MM.1S (cell line): Measurements from ENCODE around the gene TNXB.
"Not testable (repeated sequence)": the region's sequence is repeated elsewhere in the genome, so short reads cannot be mapped to it uniquely, and the experiment has no call there.

ENCODE experiments used
- DNase-seq: peaks from one replicate; pipeline ENCODE4 v3.0.0-alpha.2; 2015
- H2AFZ ChIP-seq: fragments of 300-600 bp; sonication (generic); 2 replicates; pipeline ENCODE4 v1.6.0; 2016; ENCODE audit warnings: antibody characterized with exemption, low read length
- H3F3A ChIP-seq: fragments of 300-600 bp; sonication (generic); 2 replicates; pipeline ENCODE4 v1.6.1; 2016; ENCODE audit warnings: mild to moderate bottlenecking, antibody characterized with exemption, low read length, moderate library complexity, mixed read lengths; ENCODE audit not compliant: insufficient read depth
- H3K27ac ChIP-seq: fragments of 300-600 bp; sonication (generic); 2 replicates; pipeline ENCODE4 v1.5.1; 2016; ENCODE audit warnings: mild to moderate bottlenecking, low read length
- H3K27me3 ChIP-seq: fragments of 300-600 bp; sonication (generic); replicated peaks from 2 replicates; pipeline ENCODE4 v1.6.0; 2016; ENCODE audit warnings: low read length; ENCODE audit not compliant: insufficient read depth
- H3K36me3 ChIP-seq: fragments of 300-600 bp; sonication (generic); replicated peaks from 2 replicates; pipeline ENCODE4 v1.6.1; 2016; ENCODE audit warnings: mild to moderate bottlenecking, low read length, mixed read lengths; ENCODE audit not compliant: insufficient read depth
- H3K4me1 ChIP-seq: fragments of 300-600 bp; sonication (generic); 2 replicates; pipeline ENCODE4 v1.6.1; 2016; ENCODE audit warnings: low read length, mixed read lengths
- H3K4me2 ChIP-seq: fragments of 300-600 bp; sonication (generic); 2 replicates; pipeline ENCODE4 v1.6.0; 2016; ENCODE audit warnings: low read depth, low read length
- H3K4me3 ChIP-seq: fragments of 300-600 bp; sonication (generic); 2 replicates; pipeline ENCODE4 v1.5.1; 2016; ENCODE audit warnings: low read length, mixed read lengths
- H3K79me2 ChIP-seq: fragments of 300-600 bp; sonication (generic); 2 replicates; pipeline ENCODE4 v1.6.1; 2016; ENCODE audit warnings: mixed run types, low read length, mixed read lengths
- H3K9ac ChIP-seq: fragments of 300-600 bp; sonication (generic); 2 replicates; pipeline ENCODE4 v1.6.1; 2016; ENCODE audit warnings: low read length, mixed read lengths
- H3K9me2 ChIP-seq: fragments of 300-600 bp; sonication (generic); replicated peaks from 2 replicates; pipeline ENCODE4 v1.6.1; 2016; ENCODE audit warnings: mild to moderate bottlenecking, low read length, mixed read lengths; ENCODE audit not compliant: insufficient read depth
- H3K9me3 ChIP-seq: fragments of 300-600 bp; sonication (generic); replicated peaks from 2 replicates; pipeline ENCODE4 v1.6.1; 2016; ENCODE audit warnings: mild to moderate bottlenecking, low read length, mixed read lengths; ENCODE audit not compliant: insufficient read depth
- H4K20me1 ChIP-seq: fragments of 300-600 bp; sonication (generic); 2 replicates; pipeline ENCODE4 v1.6.1; 2016; ENCODE audit warnings: mild to moderate bottlenecking, low read length, moderate library complexity, mixed read lengths; ENCODE audit not compliant: insufficient read depth
- EZH2 ChIP-seq: fragments of 300-600 bp; sonication (generic); optimal IDR thresholded peaks from 2 replicates; pipeline ENCODE3; 2017; ENCODE audit warnings: low read depth, mild to moderate bottlenecking, antibody characterized with exemption, low read length, mixed read lengths
- EZH2phosphoT487 ChIP-seq: fragments of 300-600 bp; sonication (generic); IDR thresholded peaks from 2 replicates; pipeline ENCODE4 v1.6.1; 2018; ENCODE audit warnings: antibody characterized with exemption, low read length
- TF ChIP-seq, protein P1 (sequence below): fragments of 300-600 bp; sonication (generic); IDR thresholded peaks from 2 replicates; pipeline ENCODE4 v1.5.1; 2016; ENCODE audit warnings: antibody characterized with exemption, low read length, mixed read lengths

The TNXB gene

GRCh38 chr6:32146687-32147086, 37.5 kb upstream of the TNXB start:
- Histone ChIP-seq H3K79me2 (no peaks in the 10 kb centered on the region), H3K4me3 (no peak overlapping the region), H3K27ac (no peak overlapping the region), H3K36me3 (no peaks in the 10 kb centered on the region), H2AFZ (no peak overlapping the region), H3F3A (no peaks in the 10 kb centered on the region), H3K9me3 (no peaks in the 10 kb centered on the region), H3K9ac (no peak overlapping the region), H4K20me1 (no peaks in the 10 kb centered on the region), H3K4me2 (no peak overlapping the region), H3K27me3 (peaks cover 76% of the 10 kb centered on the region), H3K9me2 (no peaks in the 10 kb centered on the region), H3K4me1 (no peaks in the 10 kb centered on the region)
- no peak for DNase-seq
- TF ChIP-seq EZH2phosphoT487 = no peak
- no peak for TF ChIP-seq EZH2
- TF ChIP-seq, protein P1, sequence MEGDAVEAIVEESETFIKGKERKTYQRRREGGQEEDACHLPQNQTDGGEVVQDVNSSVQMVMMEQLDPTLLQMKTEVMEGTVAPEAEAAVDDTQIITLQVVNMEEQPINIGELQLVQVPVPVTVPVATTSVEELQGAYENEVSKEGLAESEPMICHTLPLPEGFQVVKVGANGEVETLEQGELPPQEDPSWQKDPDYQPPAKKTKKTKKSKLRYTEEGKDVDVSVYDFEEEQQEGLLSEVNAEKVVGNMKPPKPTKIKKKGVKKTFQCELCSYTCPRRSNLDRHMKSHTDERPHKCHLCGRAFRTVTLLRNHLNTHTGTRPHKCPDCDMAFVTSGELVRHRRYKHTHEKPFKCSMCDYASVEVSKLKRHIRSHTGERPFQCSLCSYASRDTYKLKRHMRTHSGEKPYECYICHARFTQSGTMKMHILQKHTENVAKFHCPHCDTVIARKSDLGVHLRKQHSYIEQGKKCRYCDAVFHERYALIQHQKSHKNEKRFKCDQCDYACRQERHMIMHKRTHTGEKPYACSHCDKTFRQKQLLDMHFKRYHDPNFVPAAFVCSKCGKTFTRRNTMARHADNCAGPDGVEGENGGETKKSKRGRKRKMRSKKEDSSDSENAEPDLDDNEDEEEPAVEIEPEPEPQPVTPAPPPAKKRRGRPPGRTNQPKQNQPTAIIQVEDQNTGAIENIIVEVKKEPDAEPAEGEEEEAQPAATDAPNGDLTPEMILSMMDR = no peak

- H4K20me1 ChIP-seq = no peaks in the 10 kb centered on the region
- no peaks in the 10 kb centered on the region for H3F3A ChIP-seq
- H3K4me2 ChIP-seq = no peak overlapping the region
- H3K9me2 ChIP-seq = no peaks in the 10 kb centered on the region
- no peak overlapping the region for H2AFZ ChIP-seq
- peaks cover 74% of the 10 kb centered on the region for H3K27me3 ChIP-seq
- no peak for DNase-seq
- H3K9ac ChIP-seq = no peak overlapping the region
- TF ChIP-seq EZH2phosphoT487 = no peak
- no peak for TF ChIP-seq EZH2
- TF ChIP-seq, protein P1 = no peak
- H3K36me3 ChIP-seq = no peaks in the 10 kb centered on the region
- no peak overlapping the region for H3K4me3 ChIP-seq
- H3K9me3 ChIP-seq = no peaks in the 10 kb centered on the region
- H3K27ac ChIP-seq = no peak overlapping the region
- H3K4me1 ChIP-seq = no peaks in the 10 kb centered on the region
- no peaks in the 10 kb centered on the region for H3K79me2 ChIP-seq
Observed at GRCh38 chr6:32146287-32146686, 37.1 kb upstream of the TNXB start.

DNA sequence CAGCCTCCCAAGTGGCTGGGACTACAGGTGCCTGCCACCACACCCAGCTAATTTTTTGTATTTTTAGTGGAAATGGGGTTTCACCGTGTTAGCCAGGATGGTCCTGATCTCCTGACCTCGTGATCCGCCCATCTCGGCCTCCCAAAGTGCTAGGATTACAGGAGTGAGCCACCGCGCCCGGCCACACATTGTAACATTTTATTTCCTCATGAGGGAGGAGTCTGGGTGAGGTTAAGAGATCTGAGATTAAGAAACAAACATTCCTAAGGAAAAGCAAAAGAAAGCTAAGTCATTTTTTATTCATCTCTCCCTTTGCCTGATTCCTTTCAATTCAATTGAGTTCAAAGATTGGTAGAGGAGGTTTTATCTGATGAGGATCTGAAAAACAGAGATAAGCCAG, 35.1 kb upstream of the TNXB start:
- H3K9me3 ChIP-seq, DNase-seq, H3K27ac ChIP-seq, H3K79me2 ChIP-seq, H3K4me3 ChIP-seq, H3K9me2 ChIP-seq, H3K4me1 ChIP-seq, H3K9ac ChIP-seq, H4K20me1 ChIP-seq, H3K36me3 ChIP-seq, H2AFZ ChIP-seq, H3K4me2 ChIP-seq, H3F3A ChIP-seq: not testable (repeated sequence)
- H3K27me3 ChIP-seq = peaks cover 53% of the 10 kb centered on the region

- no peak overlapping the region for H3K4me3 ChIP-seq
- no peak overlapping the region for H3K4me2 ChIP-seq
- DNase-seq = no peak
- H3K9me3 ChIP-seq = no peaks in the 10 kb centered on the region
- no peaks in the 10 kb centered on the region for H3K9me2 ChIP-seq
- no peaks in the 10 kb centered on the region for H4K20me1 ChIP-seq
- H3K9ac ChIP-seq = no peak overlapping the region
- peaks cover 24% of the 10 kb centered on the region for H3K27me3 ChIP-seq
- no peak overlapping the region for H2AFZ ChIP-seq
- no peak for TF ChIP-seq EZH2phosphoT487
- TF ChIP-seq, protein P1 = no peak
- no peak for TF ChIP-seq EZH2
- H3F3A ChIP-seq = no peaks in the 10 kb centered on the region
- H3K27ac ChIP-seq = no peak overlapping the region
- no peaks in the 10 kb centered on the region for H3K4me1 ChIP-seq
- no peaks in the 10 kb centered on the region for H3K36me3 ChIP-seq
- H3K79me2 ChIP-seq = no peaks in the 10 kb centered on the region
Observed at GRCh38 chr6:32140420-32141046, 31.4 kb upstream of the TNXB start.
